Suppressor macrophage (primary cell): ENCODE data around the gene SUPT3H.
"Not testable (repeated sequence)": the region's sequence is repeated elsewhere in the genome, so short reads cannot be mapped to it uniquely, and the experiment has no call there.

ENCODE experiments used
- DNase-seq, 4 experiments: peaks; one replicate each; pipeline ENCODE4 v3.0.0-alpha.2; 2020 to 2022

SUPT3H gene

DNA sequence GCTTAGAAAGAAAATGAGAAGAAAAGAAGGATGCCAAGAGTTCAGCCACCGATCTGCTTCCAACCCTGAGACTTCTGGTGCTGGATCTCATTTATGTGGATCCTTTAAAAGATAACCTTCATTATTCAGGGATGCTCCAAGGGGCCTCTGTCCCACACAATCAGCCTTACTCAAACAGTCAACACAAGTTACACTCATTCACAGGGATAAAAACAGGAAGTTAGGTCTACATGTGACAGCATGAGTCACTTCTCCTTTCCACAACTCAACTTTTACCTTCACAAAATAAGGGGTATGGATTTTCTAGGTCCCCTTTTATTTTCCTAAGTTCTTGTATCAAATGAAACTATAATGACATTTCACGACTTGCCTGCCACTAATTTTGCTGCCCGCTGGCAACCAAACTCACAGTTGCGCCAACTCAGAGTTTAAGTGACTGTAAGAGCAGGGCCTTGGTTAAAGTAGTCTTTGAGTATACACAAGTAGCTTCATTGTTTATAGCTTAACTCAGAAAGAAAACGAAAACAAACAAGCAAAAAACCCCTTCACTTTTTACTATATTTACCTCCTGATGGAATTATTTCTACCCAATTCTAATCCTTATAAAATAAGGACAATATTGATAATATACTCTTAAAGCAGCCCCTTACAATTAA lies 328.4 kb downstream of the SUPT3H start:
- peak; percentile 52 to 89 (median 72) for DNase-seq

DNA sequence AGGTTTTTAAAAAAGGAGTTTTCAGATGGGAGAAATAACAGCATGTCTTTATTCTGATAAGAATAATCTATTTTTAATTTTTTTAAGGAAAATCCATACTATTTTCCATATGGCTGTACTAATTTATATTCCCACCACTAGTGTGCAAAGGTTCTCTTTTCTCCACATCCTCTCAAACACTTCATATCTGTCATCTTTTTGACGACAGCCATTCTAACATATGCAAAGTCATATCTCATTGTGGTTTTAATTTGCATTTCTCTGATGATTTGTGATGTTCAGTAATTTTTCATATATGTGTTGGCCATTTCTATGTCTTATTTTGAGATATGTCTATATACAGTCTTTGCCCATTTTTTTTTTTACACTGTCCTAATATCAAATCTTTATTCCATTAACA lies 330.2 kb downstream of the SUPT3H start:
- DNase-seq = no peak

DNA sequence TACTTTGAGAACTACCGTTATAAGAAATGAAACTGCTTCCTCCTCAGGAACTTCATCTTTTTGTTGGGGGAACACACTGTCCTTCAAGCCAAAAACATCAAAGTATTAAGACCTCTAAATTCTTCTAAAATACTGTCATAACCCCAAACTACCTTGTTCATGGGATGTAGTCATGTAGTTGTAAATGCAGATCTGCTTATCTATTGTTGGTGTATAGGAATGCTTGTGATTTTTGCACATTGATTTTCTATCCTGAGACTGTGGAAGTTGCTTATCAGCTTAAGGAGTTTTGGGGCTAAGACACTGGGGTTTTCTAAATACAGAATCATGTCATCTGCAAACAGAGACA lies 332.5 kb downstream of the SUPT3H start:
- no peak for DNase-seq

DNA sequence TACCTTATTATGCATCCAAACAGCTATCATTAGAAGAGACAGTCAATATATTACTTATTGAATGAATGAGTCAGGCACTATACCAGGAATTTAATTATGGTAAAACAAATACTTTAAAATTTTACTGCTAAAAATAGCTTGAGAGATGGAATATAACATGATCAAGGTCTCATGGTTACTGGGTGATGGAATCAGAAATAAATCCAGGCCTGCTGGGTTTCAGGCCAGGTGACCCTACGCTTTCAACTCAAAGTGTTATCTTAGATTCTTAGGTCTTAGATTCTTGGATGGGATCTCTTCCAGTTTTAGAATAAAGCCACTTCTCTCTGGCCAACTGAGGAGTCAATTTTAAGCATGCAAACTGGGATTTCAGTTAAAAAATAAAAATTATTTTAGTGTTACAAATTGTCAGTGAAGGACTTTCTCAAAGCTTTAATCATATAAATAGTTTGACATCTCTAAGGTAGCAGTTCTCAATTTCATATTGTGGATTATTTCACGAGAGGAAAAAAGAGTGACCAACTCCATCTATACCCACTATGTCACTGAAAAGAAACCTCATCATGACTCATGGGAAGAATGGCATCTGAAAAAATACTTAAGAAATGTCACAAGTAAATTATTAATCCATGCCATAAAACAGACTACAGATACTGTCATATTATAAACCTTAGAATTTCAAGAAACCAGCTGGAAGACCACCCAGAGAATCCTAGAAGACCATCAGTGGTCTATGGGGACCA lies 333.1 kb downstream of the SUPT3H start:
- DNase-seq = no peak

DNA sequence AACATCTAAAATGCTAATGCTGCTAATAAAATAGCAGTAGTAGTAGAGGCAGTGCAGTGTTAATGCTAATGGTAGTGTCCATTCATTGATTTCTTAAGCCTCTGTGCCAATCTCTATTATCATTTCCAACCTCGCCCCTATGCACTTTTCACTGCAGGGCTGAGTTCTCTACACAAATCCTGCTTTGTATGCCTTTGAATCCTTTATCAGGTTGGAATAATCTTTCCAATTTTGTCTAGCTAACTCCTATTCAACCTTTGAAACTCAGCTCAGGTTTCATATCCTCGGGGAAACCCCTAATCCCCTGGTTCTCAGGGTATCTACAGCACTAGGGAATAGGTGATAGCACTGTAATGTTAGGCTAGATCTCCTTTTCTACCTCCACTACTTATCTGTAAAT lies 333.6 kb downstream of the SUPT3H start:
- no peak for DNase-seq

DNA sequence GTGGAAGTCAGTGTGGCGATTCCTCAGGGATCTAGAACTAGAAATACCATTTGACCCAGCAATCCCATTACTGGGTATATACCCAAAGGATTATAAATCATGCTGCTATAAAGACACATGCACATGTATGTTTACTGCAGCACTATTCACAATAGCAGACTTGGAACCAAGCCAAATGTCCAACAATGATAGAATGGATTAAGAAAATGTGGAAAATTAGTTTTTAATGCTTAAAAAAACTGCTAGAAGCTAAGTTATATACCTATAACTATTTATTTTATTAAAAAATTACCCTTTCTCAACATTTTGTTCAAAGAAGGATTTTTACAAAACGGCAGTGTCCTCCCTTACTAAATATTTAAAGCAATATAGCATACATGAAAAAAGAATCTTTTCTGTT lies 335.1 kb downstream of the SUPT3H start:
- DNase-seq = not testable (repeated sequence)

DNA sequence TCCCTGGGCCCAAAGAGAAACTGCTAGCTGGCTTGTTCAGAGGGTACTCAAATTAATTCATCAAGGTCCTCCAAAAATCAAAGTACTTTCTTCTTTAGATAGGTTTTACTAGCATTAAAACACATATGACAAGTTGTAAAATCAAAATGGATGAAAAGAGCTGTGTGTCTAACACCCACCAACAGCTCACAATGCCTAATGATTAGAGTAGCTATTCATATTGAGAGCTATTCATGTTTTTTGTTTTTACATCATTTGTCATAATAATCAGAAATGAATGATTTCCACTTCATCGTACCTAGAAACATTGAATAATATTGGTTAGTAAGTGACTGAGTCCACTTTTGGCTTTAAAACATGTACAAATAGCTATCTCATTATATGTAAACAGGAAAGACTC lies 339.5 kb downstream of the SUPT3H start:
- DNase-seq = no peak

DNA sequence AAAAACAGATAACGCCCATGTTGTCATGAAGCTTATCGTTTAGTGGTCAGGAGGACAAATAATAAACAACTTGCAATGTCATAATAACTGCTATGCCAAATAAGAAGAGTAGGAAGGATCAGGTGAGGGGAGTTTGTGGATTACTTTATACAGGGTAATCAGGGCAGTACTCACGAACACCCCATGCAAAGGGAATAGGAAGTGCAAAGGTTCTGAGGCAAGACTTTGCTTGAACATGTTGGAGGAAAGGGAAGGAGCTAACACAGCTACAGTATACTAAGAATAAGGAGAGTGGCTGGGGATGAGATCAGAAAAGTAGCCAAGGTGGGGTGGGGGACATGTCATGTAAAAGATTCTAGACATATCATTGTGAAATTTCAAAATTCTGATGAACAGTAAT lies 341.6 kb downstream of the SUPT3H start:
- DNase-seq = peak; percentile 15 to 57 (median 46)

DNA sequence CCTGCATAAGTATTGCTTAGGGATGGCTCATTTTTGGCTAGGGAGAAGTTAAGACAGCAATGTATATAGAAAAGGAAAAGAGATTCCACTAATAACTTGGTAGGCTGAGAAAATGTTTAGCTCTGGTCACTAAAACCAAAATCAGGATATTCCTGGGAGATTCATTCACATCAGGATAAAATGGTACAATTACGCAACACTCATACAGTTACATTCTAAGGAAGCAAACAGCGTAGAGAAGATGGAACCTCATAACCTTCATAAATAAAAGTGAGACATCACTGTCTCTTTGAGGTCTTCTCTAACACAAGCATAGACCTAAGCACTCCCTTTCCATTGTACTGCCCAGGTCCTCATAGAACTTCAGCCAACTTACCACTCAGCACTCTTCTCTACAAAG lies 345.3 kb downstream of the SUPT3H start:
- no peak for DNase-seq

DNA sequence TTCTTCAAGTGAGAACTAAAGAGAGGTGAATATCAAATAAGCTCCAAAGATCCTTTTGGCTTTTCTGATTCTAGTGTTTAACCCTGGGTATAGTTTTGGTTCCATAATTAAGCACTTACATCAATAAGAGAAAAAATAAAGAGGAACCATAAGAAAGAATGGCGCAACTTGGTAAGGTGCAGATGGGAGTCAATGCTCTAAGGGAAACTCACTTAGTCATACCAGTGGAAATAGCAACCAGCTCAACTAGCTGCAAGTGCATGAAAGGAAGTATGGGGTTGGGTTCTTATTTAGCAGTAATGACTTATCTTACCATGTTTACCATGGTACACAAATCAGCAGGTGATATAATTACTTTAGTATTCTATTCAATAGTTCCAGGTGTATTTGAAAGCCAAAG lies 346.1 kb downstream of the SUPT3H start:
- DNase-seq = peak; percentile 72 to 95 (median 84)

DNA sequence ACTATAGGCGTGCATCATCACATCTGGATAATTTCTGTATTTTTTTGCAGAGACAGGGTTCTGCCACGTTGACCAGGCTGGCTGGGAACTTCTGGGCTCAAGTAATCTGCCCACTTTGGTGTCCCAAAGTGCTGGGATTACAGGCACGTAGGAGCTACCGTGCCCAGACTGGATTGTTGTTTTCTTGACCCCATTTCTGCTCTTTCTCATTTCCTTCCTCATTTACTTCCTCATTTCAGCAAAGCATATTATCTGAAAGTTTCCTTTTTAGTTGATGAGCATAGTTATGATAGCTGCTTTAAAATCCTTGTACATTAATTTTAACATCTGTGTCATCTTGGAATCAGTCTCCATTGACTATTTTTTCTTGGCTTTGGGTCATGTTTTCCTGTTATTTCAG lies 350.6 kb downstream of the SUPT3H start:
- peak in 3 of 4 experiments; percentile 26 to 51 (median 48) for DNase-seq

DNA sequence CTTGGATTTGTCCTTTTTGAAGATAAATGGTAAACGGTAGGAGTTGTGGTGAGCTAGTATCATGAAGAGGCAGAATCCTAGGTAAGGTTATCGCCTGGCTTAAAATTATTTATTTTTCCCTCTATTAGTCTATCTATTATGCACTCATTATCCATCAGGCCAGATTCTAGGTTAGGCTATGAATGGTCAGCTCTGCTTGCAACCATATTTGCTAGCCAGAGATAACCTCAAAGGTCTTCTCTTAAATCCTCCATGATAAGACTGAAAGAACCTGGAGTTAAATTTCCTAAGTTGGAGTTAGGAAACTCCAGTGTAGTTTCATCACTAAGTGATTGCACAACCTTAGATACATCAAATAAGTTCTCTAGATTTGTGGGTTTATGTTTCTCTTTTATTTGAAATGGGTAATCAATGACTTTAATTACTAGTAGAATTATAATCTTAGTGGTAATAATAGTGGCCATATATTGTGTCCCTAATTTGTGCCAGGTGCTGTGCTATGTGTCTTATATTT lies 351.7 kb downstream of the SUPT3H start:
- DNase-seq = peak in 2 of 4 experiments; percentile 40 to 55

DNA sequence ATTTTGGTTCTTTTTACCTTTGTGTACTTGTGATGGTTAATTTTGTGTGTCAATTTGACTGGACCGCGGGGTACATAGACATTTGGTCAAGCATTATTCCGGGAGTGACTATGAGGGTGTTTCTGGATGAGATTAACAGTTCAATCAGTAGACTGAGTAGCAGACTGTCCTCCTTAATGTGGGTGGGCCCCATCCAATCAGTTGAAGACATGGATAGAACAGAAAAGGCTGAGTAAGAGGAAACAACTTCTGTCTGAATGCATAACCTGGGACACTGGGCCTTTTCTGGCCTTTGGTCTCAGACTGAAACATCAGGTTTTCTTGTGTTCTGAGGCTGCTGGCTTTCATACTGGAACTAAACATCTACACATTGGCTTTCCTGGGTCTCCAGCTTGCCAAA lies 353.1 kb downstream of the SUPT3H start:
- no peak for DNase-seq

DNA sequence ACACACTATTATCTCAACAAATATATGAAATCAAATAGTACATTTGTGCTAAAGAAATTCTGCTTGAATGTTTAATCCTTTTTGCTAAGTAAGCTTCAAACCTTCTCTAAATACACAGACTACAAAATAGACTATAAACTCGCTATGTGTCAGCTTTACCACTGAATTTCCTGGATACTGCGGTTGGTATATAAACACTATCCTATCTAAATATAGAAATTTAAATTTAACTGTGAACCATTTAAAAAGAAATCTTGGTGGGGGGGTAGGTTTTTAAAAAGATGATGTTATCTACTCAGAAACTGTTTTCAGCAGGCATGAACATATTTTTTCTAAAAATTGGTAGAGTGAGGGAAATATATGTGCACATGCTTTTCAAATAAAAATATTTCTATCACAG lies 356.1 kb downstream of the SUPT3H start:
- peak in 2 of 4 experiments; percentile 16 to 17 for DNase-seq

DNA sequence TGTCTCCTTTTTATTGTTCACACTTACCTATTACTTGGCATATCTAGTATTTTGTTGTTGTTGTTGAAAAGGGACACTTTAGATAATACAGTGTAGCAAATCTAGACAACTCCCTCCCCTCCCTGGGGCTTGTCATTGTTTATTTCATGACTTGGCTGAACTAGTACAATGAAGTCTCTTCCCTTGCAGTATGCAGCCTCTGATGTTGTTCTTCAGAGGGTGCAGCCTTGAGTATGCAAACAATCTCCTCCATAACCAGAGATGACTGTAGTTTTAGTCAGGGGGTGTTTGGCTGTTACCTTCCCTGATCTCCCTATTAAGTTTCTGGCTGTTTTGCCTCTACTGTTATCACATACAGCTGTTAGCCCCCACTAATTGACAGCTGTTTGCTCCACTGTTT lies 365.0 kb downstream of the SUPT3H start:
- DNase-seq = no peak

DNA sequence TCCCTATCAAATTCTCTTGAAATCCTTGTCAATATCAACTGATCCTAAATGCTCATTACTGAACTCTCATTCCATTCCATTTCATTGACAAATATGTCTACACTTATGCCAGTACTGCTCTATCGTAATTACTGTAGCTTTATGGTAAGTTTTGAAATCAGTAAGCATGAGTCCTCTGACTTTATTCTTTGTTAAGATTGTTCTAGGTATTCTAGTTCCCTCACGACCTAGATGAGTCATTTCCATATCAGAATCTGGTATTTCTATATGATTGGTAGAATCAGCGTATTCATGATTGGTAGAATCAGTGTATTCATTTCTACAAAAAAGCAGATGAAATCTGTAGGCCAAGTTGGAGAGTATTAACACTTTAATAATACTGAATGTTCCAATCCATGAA lies 368.2 kb downstream of the SUPT3H start:
- DNase-seq = no peak

DNA sequence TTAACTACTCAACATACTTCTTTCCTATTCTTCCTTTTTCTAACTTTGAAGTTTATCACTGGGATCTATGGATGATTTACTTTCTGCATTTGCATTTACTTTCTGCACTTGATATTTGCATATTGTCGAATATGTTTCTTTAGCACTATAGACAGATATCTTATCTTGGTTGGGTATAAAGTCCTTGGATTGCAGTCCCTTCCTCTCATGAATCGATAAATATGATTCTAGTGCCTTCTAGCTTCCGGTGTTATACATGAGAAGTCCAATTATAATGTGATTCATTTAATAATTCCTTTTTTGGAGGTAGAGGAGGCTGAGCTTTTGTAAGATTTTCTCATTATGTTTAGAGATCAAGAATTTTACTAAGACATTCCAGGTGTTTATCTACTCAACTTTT lies 370.8 kb downstream of the SUPT3H start:
- DNase-seq = no peak

DNA sequence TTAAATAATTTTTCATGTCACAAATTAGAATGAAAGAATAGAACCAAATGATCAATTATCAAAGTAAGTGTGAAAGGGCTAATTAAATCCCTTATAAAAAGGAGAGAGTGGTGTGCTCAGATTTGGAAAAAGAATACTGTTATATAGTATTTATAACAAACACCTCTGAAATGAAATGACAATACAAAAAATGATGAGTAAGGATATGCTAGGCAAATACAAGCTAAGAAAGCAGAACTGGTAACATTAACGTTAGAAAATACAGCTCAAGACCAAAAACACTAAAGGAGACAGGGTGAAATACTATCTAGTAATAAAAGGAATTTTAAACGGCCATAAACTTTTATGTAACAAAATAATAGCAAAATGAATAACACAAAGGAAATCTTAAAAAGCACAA lies 373.8 kb downstream of the SUPT3H start:
- peak in 2 of 4 experiments; percentile 23 to 38 for DNase-seq

DNA sequence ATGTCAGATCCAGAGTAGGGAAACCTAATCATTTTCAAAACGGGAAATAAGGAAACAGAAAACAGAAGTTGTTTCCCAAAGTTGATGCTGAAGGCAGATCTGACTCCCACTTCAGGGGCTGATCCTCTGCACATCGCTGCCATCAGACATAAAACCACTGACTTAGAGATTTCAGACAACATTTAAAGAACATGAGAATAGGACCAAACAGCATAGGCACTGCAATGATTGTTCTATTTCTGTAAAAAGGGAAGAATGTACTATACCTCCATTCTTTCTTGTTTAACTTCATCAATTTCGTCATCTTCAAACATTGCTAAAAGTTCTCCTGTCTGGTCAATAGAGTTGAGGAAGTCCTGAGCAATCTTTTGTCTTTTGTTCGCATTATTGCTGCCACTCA lies 374.3 kb downstream of the SUPT3H start:
- DNase-seq = peak; percentile 70 to 89 (median 81)

DNA sequence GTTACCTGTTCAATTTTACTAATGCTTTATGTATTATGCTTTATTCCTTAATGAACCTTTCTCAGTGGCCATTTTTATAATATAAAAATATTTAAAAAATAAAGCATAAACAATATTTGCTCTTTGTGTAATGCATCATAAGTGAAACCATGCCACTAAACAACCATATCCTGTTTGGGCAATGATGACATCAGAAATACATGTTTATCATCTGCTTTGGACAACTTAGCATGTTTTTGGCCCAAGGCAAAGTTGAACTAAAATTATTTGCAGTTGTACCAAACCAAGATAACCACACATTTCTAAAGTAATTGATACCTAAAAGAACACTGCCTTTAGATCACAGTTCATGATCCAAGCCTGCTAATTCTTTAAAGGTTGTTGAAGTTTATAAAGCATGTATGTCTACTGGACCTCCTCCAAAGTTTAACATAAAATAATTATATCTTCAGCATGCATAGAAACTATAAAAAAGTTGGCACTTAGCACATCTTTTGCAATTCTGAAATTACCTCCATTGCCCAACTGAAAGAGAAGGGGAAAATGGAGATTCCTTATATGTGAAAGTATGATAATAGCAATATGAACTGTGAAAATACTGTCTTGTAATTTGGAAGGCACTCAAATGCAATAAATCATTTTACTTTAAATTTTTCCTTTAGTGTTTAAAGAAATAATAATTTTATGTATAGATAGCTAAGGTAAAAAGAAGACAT lies 375.2 kb downstream of the SUPT3H start:
- peak in 2 of 4 experiments; percentile 10 to 24 for DNase-seq

DNA sequence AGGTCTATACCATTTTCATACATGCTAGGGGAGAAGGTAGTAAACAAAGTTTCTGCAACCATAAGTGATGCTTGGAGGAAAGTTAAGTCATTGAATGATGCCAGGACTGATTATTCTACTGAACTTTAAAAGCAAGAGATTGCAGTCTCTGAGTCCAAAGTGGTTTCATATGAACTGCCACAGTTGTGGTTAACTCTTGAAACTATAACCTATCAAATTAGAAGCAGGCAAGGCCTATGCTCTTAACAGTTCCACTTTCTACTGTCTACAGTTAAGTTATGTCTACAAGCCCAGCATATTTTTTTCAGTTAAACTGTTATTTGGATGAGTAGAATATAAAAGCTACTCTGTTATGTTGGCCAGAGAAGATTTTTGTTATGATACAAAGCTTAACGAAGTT lies 376.1 kb downstream of the SUPT3H start:
- no peak for DNase-seq

DNA sequence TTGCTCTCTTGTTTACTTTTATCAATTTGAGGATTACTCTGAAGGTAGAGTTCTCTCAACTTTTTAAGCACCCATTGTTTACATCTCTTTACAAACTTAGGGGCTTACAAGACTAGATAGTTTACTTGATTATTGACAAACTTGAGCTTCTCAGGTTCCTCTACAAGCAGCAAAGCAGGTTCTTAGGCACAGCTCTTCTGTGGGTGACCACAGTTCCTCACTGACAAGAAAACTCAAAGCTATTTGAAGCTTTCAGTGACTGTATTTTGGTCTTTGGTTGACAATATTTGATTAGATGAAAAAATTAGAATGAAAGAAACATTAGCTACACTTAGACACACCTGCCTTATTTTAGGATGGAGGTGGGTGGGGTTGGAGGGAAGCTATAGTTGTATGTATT lies 376.9 kb downstream of the SUPT3H start:
- no peak for DNase-seq

DNA sequence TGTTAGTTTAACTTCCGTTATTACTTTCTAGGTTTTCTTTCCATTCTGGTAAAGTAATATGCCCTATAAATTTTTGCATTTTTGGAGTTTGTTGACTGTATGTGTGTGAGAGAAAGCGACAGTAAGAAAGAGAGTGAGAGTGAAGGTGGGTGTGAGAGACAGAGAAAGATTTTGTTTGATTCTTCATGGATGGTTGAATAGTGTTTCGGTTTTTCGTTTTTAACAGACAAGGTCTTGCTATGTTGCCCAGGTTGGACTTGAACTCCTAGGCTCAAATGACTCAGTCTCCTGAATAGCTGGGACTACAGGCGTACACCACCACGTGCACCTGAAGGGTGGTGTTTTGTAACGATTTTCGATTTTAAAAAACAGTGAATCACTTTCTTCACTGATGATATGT lies 378.7 kb downstream of the SUPT3H start:
- no peak for DNase-seq
